ENCODE measurements around the gene TOM1L2.
A peak's percentile ranks its signal among the peaks of the same experiment; 100 is the strongest.

TOM1L2 gene

DNA sequence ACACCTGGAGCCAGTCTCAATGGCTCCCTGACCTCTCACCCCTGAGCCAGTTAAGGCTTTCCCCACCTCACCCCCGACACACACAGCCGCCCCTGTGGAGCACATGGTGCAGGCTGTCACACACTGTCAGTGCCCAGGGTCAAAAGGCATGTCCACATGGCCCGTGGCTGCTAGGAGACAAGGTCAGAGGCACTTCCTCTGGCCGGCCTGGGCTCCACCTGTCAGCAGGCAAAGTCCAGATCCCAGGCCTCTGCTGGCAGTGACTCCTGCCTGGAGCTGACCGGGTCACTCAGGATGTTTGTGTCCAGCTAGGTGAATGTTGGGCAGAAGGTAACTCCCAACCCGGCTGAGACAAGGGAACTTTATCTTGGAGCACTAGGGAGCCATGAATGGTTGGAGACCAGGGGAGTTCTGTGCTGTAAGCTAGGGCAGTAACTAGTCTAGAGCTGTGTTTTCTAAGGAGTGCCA lies 141.4 kb downstream of the TOM1L2 start:
- Histone ChIP-seq H3K4me1 (ENCODE audit: insufficient read depth, low read length) (peaks cover 2% of the 10 kb centered on the region; the same call in 1 of the 2 replicates), H3K4me3 (ENCODE audit: low read length) (no peak overlapping the region), H3K9ac (ENCODE audit: low read depth, low read length) (no peak overlapping the region), H3K27ac (ENCODE audit: low read length) (no peak overlapping the region), H3K27me3 (ENCODE audit: insufficient read depth, low read length) (peaks cover 4% of the 10 kb centered on the region; the same call in 1 of the 2 replicates), H3K36me3 (ENCODE audit: insufficient read depth, low read depth, low read length) (peaks cover 31% of the 10 kb centered on the region; the same call in 1 of the 2 replicates), H3K9me3 (ENCODE audit: insufficient read depth, low read depth, low read length) (no peaks in the 10 kb centered on the region)

DNA sequence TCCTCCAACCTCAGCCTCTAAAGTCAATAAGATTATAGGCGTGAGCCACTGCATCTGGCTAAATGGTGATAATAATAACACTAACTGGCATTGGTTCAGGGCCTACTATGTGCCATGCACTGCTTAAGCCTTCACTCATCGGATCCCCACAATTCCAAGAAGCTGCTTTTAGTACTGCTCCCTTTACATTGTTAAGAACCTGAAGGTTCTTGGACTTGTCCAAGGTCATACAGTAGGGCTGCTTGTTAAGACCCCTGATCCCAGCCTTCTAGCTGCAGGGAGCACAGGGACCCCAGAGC lies 142.0 kb downstream of the TOM1L2 start:
- no peaks in the 10 kb centered on the region for H3K9me3 ChIP-seq (ENCODE audit: insufficient read depth, low read depth, low read length)
- no peaks in the 10 kb centered on the region for H3K4me1 ChIP-seq (ENCODE audit: insufficient read depth, low read length)
- H3K27me3 ChIP-seq (ENCODE audit: insufficient read depth, low read length), result no peaks in the 10 kb centered on the region
- peaks cover 27% of the 10 kb centered on the region; the same call in 1 of the 2 replicates for H3K36me3 ChIP-seq (ENCODE audit: insufficient read depth, low read depth, low read length)
- no peak overlapping the region for H3K4me3 ChIP-seq (ENCODE audit: low read length)
- no peak overlapping the region for H3K9ac ChIP-seq (ENCODE audit: low read depth, low read length)
- H3K27ac ChIP-seq (ENCODE audit: low read length), result no peak overlapping the region

DNA sequence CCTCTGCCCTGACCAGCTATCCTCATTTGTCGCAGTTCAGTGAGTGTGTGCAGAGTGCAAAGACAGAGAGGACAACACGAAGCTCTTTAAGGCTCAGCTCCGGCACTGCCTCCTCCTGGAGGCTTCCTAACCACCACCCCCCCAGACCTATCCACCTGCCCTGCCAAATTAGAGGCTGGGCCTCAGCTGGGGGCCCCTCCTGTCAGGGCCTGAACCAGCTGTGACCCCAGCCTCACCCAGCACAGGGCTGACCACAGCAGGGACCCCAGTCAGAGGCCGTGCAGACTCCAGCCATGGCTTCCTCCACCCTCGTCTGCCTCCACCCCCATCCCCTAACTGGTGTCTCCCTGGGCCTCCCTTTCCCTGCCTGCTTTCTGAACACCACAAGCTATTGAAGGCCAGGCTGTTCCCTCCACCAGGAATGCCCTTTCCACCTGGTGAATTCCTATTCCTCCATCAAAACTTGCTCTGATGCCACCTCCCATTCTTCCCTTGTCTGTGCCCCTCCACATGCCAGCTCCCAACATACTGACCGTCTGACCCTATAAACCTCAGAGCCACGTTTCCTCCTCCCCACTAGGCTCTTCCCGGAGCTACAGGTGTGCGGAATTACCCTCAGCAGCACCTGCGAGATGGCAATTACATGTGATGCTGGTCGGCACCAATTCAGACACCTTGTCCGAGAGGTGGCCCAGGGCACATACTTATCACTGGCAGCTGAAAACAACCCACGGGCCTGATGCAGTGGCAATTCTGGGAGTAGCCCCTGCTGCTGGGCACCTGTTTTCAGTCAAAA lies 144.2 kb downstream of the TOM1L2 start:
- H3K9me3 ChIP-seq (ENCODE audit: insufficient read depth, low read depth, low read length), result no peaks in the 10 kb centered on the region
- no peak overlapping the region for H3K4me3 ChIP-seq (ENCODE audit: low read length)
- H3K27ac ChIP-seq (ENCODE audit: low read length), result no peak overlapping the region
- H3K9ac ChIP-seq (ENCODE audit: low read depth, low read length), result no peak overlapping the region
- peaks cover 17% of the 10 kb centered on the region for H3K4me1 ChIP-seq (ENCODE audit: insufficient read depth, low read length)
- peaks cover 3% of the 10 kb centered on the region; the same call in 1 of the 2 replicates for H3K27me3 ChIP-seq (ENCODE audit: insufficient read depth, low read length)
- H3K36me3 ChIP-seq (ENCODE audit: insufficient read depth, low read depth, low read length), result peaks cover 10% of the 10 kb centered on the region; the same call in 1 of the 2 replicates

DNA sequence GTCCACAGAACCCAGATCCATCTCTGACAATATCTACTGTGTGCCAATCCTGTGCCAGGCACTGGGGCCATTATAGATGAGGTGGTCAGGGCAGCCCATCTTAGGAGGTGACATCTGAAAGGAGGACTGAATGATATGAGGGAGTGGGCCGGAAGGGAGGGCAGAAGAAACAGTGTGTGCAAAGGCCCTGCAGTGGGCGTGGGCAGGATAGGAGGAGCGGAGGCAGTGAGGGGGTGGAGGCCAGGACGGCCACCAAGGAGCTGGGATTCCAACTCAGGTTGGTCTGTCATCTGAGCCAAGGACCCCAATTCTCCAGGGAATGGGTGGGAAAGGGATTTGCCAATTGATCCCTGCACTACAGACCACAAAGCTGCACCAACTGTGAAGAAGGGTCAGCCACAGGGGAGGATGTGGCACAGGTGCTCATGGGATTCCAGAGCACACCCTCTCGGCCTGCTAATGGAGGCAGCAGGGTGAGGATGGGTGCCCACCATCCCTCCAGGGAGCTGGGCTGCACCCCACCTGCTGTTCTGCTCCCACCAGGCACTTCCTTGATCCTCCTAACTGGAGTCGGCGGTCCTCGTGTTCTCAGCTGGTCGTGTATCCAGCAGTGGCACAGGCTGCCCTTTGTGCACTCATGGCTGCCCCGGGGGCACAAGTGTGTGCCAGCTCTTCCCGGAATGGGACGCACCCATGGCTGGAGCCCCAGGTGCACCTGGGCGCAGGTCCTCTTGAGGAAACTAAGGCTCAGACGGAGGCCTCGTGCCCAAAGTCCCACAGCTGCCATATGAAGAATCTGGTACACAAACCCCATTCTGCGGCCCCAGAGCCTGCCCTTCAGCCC lies 145.0 kb downstream of the TOM1L2 start:
- Histone ChIP-seq H3K4me3 (ENCODE audit: low read length) (no peak overlapping the region), H3K4me1 (ENCODE audit: insufficient read depth, low read length) (peaks cover 24% of the 10 kb centered on the region), H3K9ac (ENCODE audit: low read depth, low read length) (no peak overlapping the region), H3K9me3 (ENCODE audit: insufficient read depth, low read depth, low read length) (no peaks in the 10 kb centered on the region), H3K36me3 (ENCODE audit: insufficient read depth, low read depth, low read length) (peaks cover 10% of the 10 kb centered on the region; the same call in 1 of the 2 replicates), H3K27ac (ENCODE audit: low read length) (no peak overlapping the region), H3K27me3 (ENCODE audit: insufficient read depth, low read length) (peaks cover 11% of the 10 kb centered on the region; the same call in 1 of the 2 replicates)

DNA sequence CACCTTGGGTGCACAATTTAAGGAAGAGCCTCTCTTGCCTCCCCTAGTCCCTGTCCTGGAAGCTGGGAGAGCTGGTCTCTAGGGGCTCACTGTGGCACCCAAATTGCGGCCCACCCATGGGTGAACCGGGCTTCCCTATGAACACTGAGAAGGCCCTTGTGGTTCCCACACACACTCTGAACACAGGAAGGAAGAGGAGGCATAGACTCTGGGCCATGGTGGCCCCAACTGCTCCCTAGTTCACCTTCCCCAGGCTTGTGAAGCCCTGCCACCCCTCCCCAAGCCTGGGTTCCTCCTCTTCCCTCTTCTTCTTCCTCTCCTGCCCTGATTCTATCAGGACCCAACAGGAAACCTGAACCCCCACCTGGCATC lies 145.9 kb downstream of the TOM1L2 start:
- peaks cover 13% of the 10 kb centered on the region; the same call in 1 of the 2 replicates for H3K27me3 ChIP-seq (ENCODE audit: insufficient read depth, low read length)
- no peak overlapping the region for H3K27ac ChIP-seq (ENCODE audit: low read length)
- H3K9ac ChIP-seq (ENCODE audit: low read depth, low read length), result no peak overlapping the region
- peaks cover 24% of the 10 kb centered on the region for H3K4me1 ChIP-seq (ENCODE audit: insufficient read depth, low read length)
- peaks cover 6% of the 10 kb centered on the region; the same call in 1 of the 2 replicates for H3K36me3 ChIP-seq (ENCODE audit: insufficient read depth, low read depth, low read length)
- no peak overlapping the region for H3K4me3 ChIP-seq (ENCODE audit: low read length)
- no peaks in the 10 kb centered on the region for H3K9me3 ChIP-seq (ENCODE audit: insufficient read depth, low read depth, low read length)

DNA sequence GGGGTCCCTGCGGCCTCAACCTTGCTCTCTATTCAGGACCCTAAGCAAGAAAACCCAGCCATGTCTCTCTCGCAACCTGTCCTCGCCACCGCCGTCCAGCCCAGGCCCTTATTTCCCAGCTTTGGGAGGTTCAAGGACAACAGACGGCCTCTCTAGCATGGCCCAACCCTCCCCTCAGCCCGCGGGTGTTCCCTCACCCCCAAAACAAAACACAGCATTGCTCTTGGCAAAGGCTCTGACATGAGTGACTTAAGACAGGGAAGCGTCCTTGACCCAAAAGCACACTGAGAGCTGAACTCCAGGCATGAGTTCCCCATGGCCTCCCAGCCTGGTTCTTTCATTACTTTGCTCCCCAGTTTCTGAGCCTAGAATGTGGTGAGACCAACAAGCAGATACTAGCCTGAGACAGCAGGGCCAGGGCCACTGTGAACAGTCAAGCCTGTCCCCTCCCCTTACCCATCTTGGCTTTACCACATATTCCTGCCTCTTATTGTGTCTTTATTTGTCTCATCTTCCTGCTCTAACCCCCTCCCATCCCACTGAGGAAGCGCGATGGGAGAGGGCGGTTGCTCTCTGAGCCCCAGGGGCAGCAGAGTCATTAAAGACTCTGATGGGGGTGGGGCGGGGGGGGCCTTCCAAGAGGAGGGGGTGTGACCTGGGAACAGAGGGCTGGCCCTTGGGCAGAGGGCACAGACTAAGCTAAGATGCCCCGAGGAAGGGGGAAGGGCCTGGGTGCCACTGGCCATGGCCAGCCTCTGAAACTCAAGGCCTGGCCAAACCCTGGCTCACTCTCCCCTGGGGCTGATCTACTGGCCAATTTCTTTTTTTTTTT lies 147.2 kb downstream of the TOM1L2 start:
- Histone ChIP-seq H3K9me3 (ENCODE audit: insufficient read depth, low read depth, low read length) (no peaks in the 10 kb centered on the region), H3K36me3 (ENCODE audit: insufficient read depth, low read depth, low read length) (peaks cover 11% of the 10 kb centered on the region; the same call in 1 of the 2 replicates), H3K4me1 (ENCODE audit: insufficient read depth, low read length) (peaks cover 24% of the 10 kb centered on the region), H3K27ac (ENCODE audit: low read length) (peak overlapping the region; percentile 3), H3K9ac (ENCODE audit: low read depth, low read length) (peak overlapping the region; percentile 32; the same call in 1 of the 2 replicates), H3K4me3 (ENCODE audit: low read length) (peak overlapping the region; percentile 38; the same call in 1 of the 2 replicates), H3K27me3 (ENCODE audit: insufficient read depth, low read length) (peaks cover 13% of the 10 kb centered on the region; the same call in 1 of the 2 replicates)

DNA sequence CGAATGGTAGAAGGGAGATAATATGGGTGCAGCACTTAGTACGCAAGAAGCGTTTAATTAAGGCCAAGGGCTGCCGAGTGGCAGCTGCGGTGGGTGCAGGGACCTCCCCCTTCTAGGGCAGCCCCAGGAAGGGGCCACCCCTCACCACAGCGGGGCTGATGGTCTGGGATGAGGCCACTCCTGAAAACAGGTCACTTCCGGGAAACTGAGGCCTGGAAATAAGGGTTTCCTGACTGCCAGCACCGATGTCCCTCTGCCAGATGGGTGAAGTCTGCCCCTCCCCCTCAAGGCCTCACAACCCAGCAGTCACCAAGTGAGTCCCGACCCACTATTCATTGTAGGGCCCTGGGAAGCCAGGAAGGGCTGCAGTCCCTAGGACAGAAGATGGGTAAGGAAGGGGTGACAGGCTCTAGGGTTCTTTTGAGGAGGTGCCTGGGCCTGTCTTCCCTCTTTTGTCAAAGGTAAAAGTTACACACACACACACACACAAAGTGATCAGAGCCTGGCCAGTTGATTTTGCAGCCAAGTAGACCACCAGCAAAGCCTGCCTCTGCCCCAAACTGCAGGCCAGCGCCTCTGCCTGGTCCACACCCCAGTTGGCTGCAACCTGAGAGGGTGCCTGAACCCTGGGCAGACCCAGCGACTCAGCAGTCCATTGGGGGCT lies 147.9 kb downstream of the TOM1L2 start:
- Histone ChIP-seq H3K4me3 (ENCODE audit: low read length) (peak overlapping the region; percentile 38; the same call in 1 of the 2 replicates), H3K27ac (ENCODE audit: low read length) (peak overlapping the region; percentile 3), H3K4me1 (ENCODE audit: insufficient read depth, low read length) (peaks cover 24% of the 10 kb centered on the region), H3K9me3 (ENCODE audit: insufficient read depth, low read depth, low read length) (no peaks in the 10 kb centered on the region), H3K36me3 (ENCODE audit: insufficient read depth, low read depth, low read length) (peaks cover 18% of the 10 kb centered on the region; the same call in 1 of the 2 replicates), H3K27me3 (ENCODE audit: insufficient read depth, low read length) (peaks cover 13% of the 10 kb centered on the region; the same call in 1 of the 2 replicates), H3K9ac (ENCODE audit: low read depth, low read length) (peak overlapping the region; percentile 32; the same call in 1 of the 2 replicates)

DNA sequence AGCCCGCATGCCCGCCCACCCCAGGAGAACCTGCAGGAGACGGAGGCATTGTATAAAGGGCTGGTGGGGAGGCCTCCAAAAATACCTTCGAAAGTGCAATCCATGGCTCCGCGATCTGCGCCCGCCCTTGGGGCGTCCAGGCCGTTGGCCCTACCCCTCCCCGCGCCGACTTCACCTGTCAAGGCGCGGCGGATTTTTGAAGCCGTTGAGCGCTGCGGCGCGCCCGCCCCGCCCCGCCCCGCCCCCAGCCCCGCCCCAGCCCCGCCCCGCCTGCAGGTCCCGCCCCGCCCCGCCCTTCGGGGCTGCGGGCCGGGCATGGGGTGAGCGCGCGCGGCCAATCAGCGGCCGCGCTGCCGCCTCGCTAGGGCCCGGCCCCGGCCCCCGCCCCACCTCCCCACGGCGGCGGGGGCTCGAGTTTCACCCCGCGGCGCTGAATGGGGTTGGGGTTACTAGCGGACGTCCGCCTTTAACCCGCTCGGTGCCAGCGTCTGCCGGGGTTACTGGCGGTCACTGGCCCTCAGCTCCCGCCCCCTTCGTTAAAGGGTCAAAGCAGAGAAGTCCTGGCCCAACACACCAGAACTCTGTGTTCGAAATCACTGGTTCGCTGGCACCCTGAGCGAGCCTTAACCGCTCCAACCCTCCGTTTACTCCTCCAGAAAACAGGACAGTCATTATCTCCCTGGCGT lies 148.6 kb downstream of the TOM1L2 start:
- Histone ChIP-seq H3K27ac (ENCODE audit: low read length) (peak overlapping the region; percentile 3), H3K27me3 (ENCODE audit: insufficient read depth, low read length) (peaks cover 13% of the 10 kb centered on the region; the same call in 1 of the 2 replicates), H3K36me3 (ENCODE audit: insufficient read depth, low read depth, low read length) (peaks cover 25% of the 10 kb centered on the region; the same call in 1 of the 2 replicates), H3K9me3 (ENCODE audit: insufficient read depth, low read depth, low read length) (no peaks in the 10 kb centered on the region), H3K4me3 (ENCODE audit: low read length) (peak overlapping the region; percentile 65), H3K9ac (ENCODE audit: low read depth, low read length) (peak overlapping the region; percentile 32; the same call in 1 of the 2 replicates), H3K4me1 (ENCODE audit: insufficient read depth, low read length) (peaks cover 24% of the 10 kb centered on the region)

DNA sequence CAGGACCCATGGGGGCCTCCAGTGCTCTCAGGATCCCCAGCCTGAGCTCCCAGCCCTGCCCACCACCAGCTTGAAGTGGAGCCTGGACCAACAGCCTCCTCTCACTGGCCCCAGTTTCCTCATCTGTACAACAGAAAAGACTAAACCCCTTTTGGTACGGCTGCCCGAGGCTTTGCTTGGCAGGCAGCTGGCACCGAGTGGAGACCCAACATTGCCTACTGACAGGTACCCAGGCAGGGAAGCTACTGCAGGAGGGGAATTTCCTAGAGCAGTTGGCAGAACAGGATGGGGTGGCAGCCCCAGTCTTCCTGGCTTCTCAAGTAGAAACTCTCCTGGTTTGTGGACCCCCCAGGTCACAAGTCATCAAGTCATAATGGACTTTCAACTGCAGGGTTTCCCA lies 149.6 kb downstream of the TOM1L2 start:
- H3K4me1 ChIP-seq (ENCODE audit: insufficient read depth, low read length), result peaks cover 24% of the 10 kb centered on the region
- H3K36me3 ChIP-seq (ENCODE audit: insufficient read depth, low read depth, low read length), result peaks cover 33% of the 10 kb centered on the region; the same call in 1 of the 2 replicates
- no peaks in the 10 kb centered on the region for H3K9me3 ChIP-seq (ENCODE audit: insufficient read depth, low read depth, low read length)
- peak overlapping the region; percentile 48; the same call in 1 of the 2 replicates for H3K9ac ChIP-seq (ENCODE audit: low read depth, low read length)
- H3K27me3 ChIP-seq (ENCODE audit: insufficient read depth, low read length), result peaks cover 13% of the 10 kb centered on the region; the same call in 1 of the 2 replicates
- no peak overlapping the region; the same call in 1 of the 2 replicates for H3K4me3 ChIP-seq (ENCODE audit: low read length)
- no peak overlapping the region for H3K27ac ChIP-seq (ENCODE audit: low read length)

DNA sequence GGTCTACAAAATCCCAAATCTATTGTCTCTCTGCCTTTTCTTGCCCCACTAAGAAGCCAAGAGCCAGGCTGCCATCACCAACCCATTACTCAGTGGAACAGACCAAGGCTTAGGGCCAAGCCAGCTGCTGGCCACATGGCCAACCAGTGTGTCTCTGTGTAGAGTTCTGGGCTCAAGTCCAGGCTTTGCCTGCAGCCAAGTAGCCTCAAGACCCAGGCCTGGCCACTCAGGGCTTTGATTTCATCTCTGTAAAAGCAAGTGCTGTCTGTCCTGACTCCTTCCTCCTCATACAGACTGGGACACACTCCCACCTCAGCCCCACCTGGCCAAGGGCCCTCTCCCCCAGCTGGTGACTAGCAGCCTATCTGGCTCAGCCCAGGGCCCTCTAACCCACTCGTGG lies 150.0 kb downstream of the TOM1L2 start:
- H3K27me3 ChIP-seq (ENCODE audit: insufficient read depth, low read length), result peaks cover 13% of the 10 kb centered on the region; the same call in 1 of the 2 replicates
- H3K9ac ChIP-seq (ENCODE audit: low read depth, low read length), result no peak overlapping the region
- no peak overlapping the region for H3K27ac ChIP-seq (ENCODE audit: low read length)
- H3K36me3 ChIP-seq (ENCODE audit: insufficient read depth, low read depth, low read length), result peaks cover 37% of the 10 kb centered on the region; the same call in 1 of the 2 replicates
- no peaks in the 10 kb centered on the region for H3K9me3 ChIP-seq (ENCODE audit: insufficient read depth, low read depth, low read length)
- peaks cover 24% of the 10 kb centered on the region for H3K4me1 ChIP-seq (ENCODE audit: insufficient read depth, low read length)
- no peak overlapping the region for H3K4me3 ChIP-seq (ENCODE audit: low read length)
